Coronary artery (tissue), 2 donors: Measurements from ENCODE around the gene GCNT4.

ENCODE experiments used
- DNase-seq: peaks from one replicate; pipeline ENCODE4 v3.0.0-alpha.2; 2017; ENCODE audit warnings: low spot score
- H3K27ac ChIP-seq, 2 donors: fragments of 200-600 bp; sonication (generic); one replicate each; pipeline ENCODE4 v1.5.1; 2016 to 2019
- H3K4me3 ChIP-seq: fragments of 200-600 bp; sonication (generic); 2 replicates; pipeline ENCODE4 v1.5.1; 2016; ENCODE audit warnings: mild to moderate bottlenecking, moderate library complexity
- CTCF ChIP-seq: fragments of 200-600 bp; sonication (generic); IDR thresholded peaks from one replicate; pipeline ENCODE4 v1.5.1; 2019; ENCODE audit warnings: antibody characterized with exemption

Gene GCNT4

DNA sequence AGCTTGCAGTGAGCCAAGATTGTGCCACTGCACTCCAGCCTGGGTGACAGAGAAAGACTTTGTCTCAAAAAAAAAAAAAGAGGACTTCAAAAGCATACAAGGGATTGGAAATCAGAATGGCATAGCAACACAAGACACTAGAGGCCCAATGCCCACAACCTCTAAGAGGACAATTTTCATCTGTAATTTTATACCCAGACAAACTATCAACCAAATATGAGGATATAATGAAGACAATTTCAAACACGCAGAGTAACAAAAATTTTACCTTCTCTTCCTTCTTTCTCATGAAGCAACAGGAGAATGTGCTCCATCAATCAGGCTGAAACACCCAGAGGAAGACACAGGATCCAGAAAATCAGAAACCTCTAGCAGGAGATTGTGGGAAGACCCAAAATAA lies 46.8 kb downstream of the GCNT4 start:
- H3K4me3 ChIP-seq: no peak overlapping the region
- H3K27ac ChIP-seq: no peak overlapping the region
- DNase-seq: no peak
- TF ChIP-seq CTCF: no peak
